ENCODE measurements around the gene C7orf57.
"Not testable (repeated sequence)": the region's sequence is repeated elsewhere in the genome, so short reads cannot be mapped to it uniquely, and the experiment has no call there.

Gene C7orf57

GRCh38 chr7:48035301-48035966, at the start of gene C7orf57:
Gene C7orf57 (plus strand): TSS chr7:48035543. CDS start chr7:48036309, 766 bp downstream.
- peak; percentile 51 for DNase-seq

- no peak for DNase-seq
These were observed 46.6 kb upstream of the C7orf57 start for GRCh38 chr7:47988496-47989386.

- not testable (repeated sequence) for DNase-seq
These were observed 45.5 kb upstream of the C7orf57 start for GRCh38 chr7:47989607-47990400.

- no peak for DNase-seq
These were observed 44.8 kb upstream of the C7orf57 start for GRCh38 chr7:47990592-47990991.

GRCh38 chr7:47991270-47991669, 44.1 kb upstream of the C7orf57 start:
- no peak for DNase-seq

- DNase-seq: no peak
These were observed 43.5 kb upstream of the C7orf57 start for GRCh38 chr7:47991741-47992311.

- DNase-seq: no peak
These were observed 42.9 kb upstream of the C7orf57 start for GRCh38 chr7:47992446-47992845.

- DNase-seq: no peak
These were observed 35.9 kb upstream of the C7orf57 start for GRCh38 chr7:47999413-47999812.

GRCh38 chr7:48000164-48000563, 35.2 kb upstream of the C7orf57 start:
- DNase-seq: not testable (repeated sequence)

GRCh38 chr7:48004032-48004431, 31.3 kb upstream of the C7orf57 start:
- no peak for DNase-seq

- no peak for DNase-seq
These were observed 30.7 kb upstream of the C7orf57 start for GRCh38 chr7:48004638-48005037.

- no peak for DNase-seq
These were observed 28.5 kb upstream of the C7orf57 start for GRCh38 chr7:48006866-48007265.

- no peak for DNase-seq
These were observed 26.1 kb upstream of the C7orf57 start for GRCh38 chr7:48009257-48009656.

- DNase-seq: no peak
These were observed 25.4 kb upstream of the C7orf57 start for GRCh38 chr7:48009954-48010353.

- DNase-seq: no peak
These were observed 24.0 kb upstream of the C7orf57 start for GRCh38 chr7:48011323-48011722.

GRCh38 chr7:48011951-48012350, 23.4 kb upstream of the C7orf57 start:
- DNase-seq: no peak

GRCh38 chr7:48016641-48017040, 18.7 kb upstream of the C7orf57 start:
- DNase-seq: no peak

- DNase-seq: no peak
These were observed 17.7 kb upstream of the C7orf57 start for GRCh38 chr7:48017674-48018073.

- DNase-seq: no peak
These were observed 9.7 kb upstream of the C7orf57 start for GRCh38 chr7:48025624-48026023.

- no peak for DNase-seq
These were observed 6.4 kb upstream of the C7orf57 start, which contains the start of gene SUN3 for GRCh38 chr7:48028938-48029337. Gene SUN3 (minus strand): TSS chr7:48029107. CDS start chr7:48028938, 169 bp downstream.

GRCh38 chr7:48031111-48031510, 4.2 kb upstream of the C7orf57 start:
- no peak for DNase-seq

GRCh38 chr7:48033922-48034321, 1.4 kb upstream of the C7orf57 start:
- DNase-seq: no peak

GRCh38 chr7:48035967-48036478, 680 bp downstream of the C7orf57 start:
- no peak for DNase-seq

Measured in NCI-H2081 treated with DMSO at 0.1 percent for 48 hours (cell line).